Fibroblast of lung (primary cell): ENCODE results near the gene CRMP1.
A peak's percentile ranks its signal among the peaks of the same experiment; 100 is the strongest.

Experiments
- EZH2 ChIP-seq: IDR thresholded peaks from 2 replicates; pipeline ENCODE4 v1.5.1; 2012; ENCODE audit warnings: low read length, control low read depth, mild to moderate bottlenecking; ENCODE audit errors: missing control alignments
- TF ChIP-seq, protein P1 (sequence below), 2 donors: IDR thresholded peaks in 1 of 2; conservative IDR thresholded peaks in 1 of 2; 1 replicate in 1 of 2; 2 replicates in 1 of 2; pipeline ENCODE4 v1.5.1; 2011 to 2012; ENCODE audit warnings: low read length in 2 of 2, control low read depth in 1 of 2, inconsistent platforms in 1 of 2, low read depth in 1 of 2, mild to moderate bottlenecking in 1 of 2

DNA sequence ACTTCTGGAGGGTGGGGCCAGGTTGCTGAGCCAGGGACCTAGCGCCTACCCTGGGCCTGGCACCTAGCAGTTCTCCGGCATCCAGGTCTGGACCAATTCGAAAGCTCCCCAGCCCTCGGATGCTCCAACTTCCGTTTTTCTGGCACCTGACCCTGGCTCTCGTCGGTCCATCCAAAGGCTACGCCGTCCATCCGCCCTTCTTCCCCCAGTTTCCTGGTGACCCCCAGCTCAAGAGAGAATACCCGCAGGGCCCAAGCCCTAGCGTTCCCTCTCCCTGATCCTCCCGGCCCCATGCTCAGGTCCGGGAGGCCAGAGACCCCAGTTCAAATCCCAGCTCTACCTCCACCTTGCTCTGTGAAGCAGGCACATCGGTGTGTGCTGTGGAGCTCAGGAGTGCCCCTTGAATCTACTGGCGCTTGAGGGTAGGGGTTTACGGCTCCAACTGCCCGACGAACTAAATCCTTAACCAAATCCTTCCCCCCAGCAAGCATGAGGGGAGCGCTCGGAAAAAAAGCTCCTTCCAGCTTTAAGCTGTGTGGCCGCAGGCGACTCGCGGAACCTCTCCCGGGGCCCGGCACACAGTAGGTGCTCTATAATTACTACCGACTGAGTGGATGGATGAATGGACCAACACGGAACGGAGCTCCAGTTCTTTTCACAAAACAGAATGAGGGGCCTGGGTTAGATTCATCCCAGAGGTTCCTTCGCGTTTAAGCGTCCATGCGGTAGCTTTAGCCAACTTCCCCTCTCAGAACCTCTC is 1.1 kb downstream of the CRMP1 start:
- TF ChIP-seq, protein P1, sequence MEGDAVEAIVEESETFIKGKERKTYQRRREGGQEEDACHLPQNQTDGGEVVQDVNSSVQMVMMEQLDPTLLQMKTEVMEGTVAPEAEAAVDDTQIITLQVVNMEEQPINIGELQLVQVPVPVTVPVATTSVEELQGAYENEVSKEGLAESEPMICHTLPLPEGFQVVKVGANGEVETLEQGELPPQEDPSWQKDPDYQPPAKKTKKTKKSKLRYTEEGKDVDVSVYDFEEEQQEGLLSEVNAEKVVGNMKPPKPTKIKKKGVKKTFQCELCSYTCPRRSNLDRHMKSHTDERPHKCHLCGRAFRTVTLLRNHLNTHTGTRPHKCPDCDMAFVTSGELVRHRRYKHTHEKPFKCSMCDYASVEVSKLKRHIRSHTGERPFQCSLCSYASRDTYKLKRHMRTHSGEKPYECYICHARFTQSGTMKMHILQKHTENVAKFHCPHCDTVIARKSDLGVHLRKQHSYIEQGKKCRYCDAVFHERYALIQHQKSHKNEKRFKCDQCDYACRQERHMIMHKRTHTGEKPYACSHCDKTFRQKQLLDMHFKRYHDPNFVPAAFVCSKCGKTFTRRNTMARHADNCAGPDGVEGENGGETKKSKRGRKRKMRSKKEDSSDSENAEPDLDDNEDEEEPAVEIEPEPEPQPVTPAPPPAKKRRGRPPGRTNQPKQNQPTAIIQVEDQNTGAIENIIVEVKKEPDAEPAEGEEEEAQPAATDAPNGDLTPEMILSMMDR (conservative IDR thresholded peaks at IDR 0.05 in 1 of 2, IDR thresholded peaks at IDR 0.05 in 1 of 2; ENCODE audit: low read depth in 1 of 2, low read length in 2 of 2): no peak
- TF ChIP-seq EZH2: peak; percentile 16
